HepG2 (cell line): ENCODE results near the gene SEPTIN10. TPM values are rescaled to one million over a fixed set of nuclear protein-coding genes. Genes with fewer than 3 reads are reported as not detected.

ENCODE experiments used
- CBX5 ChIP-seq: sonication (generic); formaldehyde crosslinking; IDR thresholded peaks from 2 replicates; pipeline ENCODE4 v1.4.0; 2020; ENCODE audit warnings: missing genetic modification reagents, borderline replicate concordance
- CTCF ChIP-seq: sonication (generic); formaldehyde crosslinking; IDR thresholded peaks from 2 replicates; pipeline ENCODE4 v1.5.0; 2020; ENCODE audit warnings: mild to moderate bottlenecking, missing genetic modification reagents, moderate library complexity
- ETV5 ChIP-seq: IDR thresholded peaks from 2 replicates; pipeline ENCODE4 v1.6.1; 2018; ENCODE audit warnings: missing biosample characterization, missing genetic modification reagents, inconsistent platforms, borderline replicate concordance
- GMEB2 ChIP-seq: IDR thresholded peaks from 2 replicates; pipeline ENCODE4 v1.6.1; 2016; ENCODE audit warnings: missing biosample characterization, missing genetic modification reagents, low read depth
- KDM5B ChIP-seq: sonication (generic); formaldehyde crosslinking; IDR thresholded peaks from 2 replicates; pipeline ENCODE4 v1.4.0; 2020; ENCODE audit warnings: missing genetic modification reagents, mild to moderate bottlenecking, borderline replicate concordance
- KDM6A ChIP-seq: IDR thresholded peaks from 2 replicates; pipeline ENCODE4 v1.6.1; 2016; ENCODE audit warnings: low read depth
- LBX2 ChIP-seq: sonication (generic); formaldehyde crosslinking; IDR thresholded peaks from 2 replicates; pipeline ENCODE4 v1.5.0; 2020; ENCODE audit warnings: missing genetic modification reagents, mild to moderate bottlenecking, borderline replicate concordance
- MTA3 ChIP-seq: sonication (generic); formaldehyde crosslinking; IDR thresholded peaks from 2 replicates; pipeline ENCODE4 v1.4.0; 2020; ENCODE audit warnings: missing genetic modification reagents
- NCOR1 ChIP-seq: fragments of 200-600 bp; sonication (generic); IDR thresholded peaks from 2 replicates; pipeline ENCODE4 v1.7.0; 2017; ENCODE audit warnings: antibody characterized with exemption, low read length, borderline replicate concordance
- SIN3B ChIP-seq: fragments of 150-350 bp; IDR thresholded peaks from 2 replicates; pipeline ENCODE4 v1.6.1; 2014; ENCODE audit warnings: low read length
- SKI ChIP-seq: fragments of 450-650 bp; IDR thresholded peaks from one replicate; pipeline ENCODE4 v1.6.1; 2018; ENCODE audit warnings: mild to moderate bottlenecking; ENCODE audit not compliant: partially characterized antibody
- SUZ12 ChIP-seq: fragments of 150-350 bp; IDR thresholded peaks from 2 replicates; pipeline ENCODE4 v1.6.1; 2014; ENCODE audit warnings: low read depth, low read length
- TBX3 ChIP-seq: fragments of 450-650 bp; IDR thresholded peaks from 2 replicates; pipeline ENCODE4 v1.6.1; 2017; ENCODE audit warnings: antibody characterized with exemption, mild to moderate bottlenecking, inconsistent platforms, borderline replicate concordance
- TMF1 ChIP-seq: sonication (generic); formaldehyde crosslinking; IDR thresholded peaks from 2 replicates; pipeline ENCODE4 v1.8.1; 2022; ENCODE audit warnings: low read depth, missing genetic modification reagents
- XBP1 ChIP-seq: sonication (generic); formaldehyde crosslinking; IDR thresholded peaks from 2 replicates; pipeline ENCODE4 v1.5.0; 2020; ENCODE audit warnings: missing genetic modification reagents
- ZNF12 ChIP-seq: sonication (generic); formaldehyde crosslinking; IDR thresholded peaks from 2 replicates; pipeline ENCODE4 v1.5.0; 2020; ENCODE audit warnings: missing genetic modification reagents
- ZNF20 ChIP-seq: sonication (generic); formaldehyde crosslinking; IDR thresholded peaks from 2 replicates; pipeline ENCODE4 v1.4.0; 2020; ENCODE audit warnings: mild to moderate bottlenecking, moderate library complexity, missing genetic modification reagents
- polyA plus RNA-seq, 8 experiments: library from polyadenylated mRNA; depleted of rRNA in 3 of 8; stranded (reverse) in 7 of 8; unstranded in 1 of 8; fragments of >200 nt; fragmentation: Illumina TruSeq in 4 of 8; extraction: Trizol in 4 of 8; gene quantifications; 2 replicates each; pipeline versions ENCODE4 v1.2.1 to v1.2.3, GENCODE V29; 2011 to 2016; ENCODE audit warnings: low read depth in 4 of 8, missing spikeins in 1 of 8, mixed read lengths in 1 of 8; ENCODE audit not compliant: insufficient read depth in 1 of 8
- total RNA-seq, 5 experiments: library from RNA; depleted of rRNA; stranded (reverse); fragments of >200 nt; fragmentation: Illumina TruSeq; extraction: Trizol; gene quantifications; 2 replicates each; pipeline ENCODE4 v1.2.3, GENCODE V29; 2016; ENCODE audit warnings: low read depth in 1 of 5
- TF ChIP-seq, protein P1 (sequence below): sonication (generic); formaldehyde crosslinking; conservative IDR thresholded peaks from 2 replicates; pipeline ENCODE4 v1.8.0; 2022; ENCODE audit warnings: mild to moderate bottlenecking, moderate library complexity, missing genetic modification reagents
- TF ChIP-seq, protein P2 (sequence below): sonication (generic); formaldehyde crosslinking; IDR thresholded peaks from 2 replicates; pipeline ENCODE4 v1.5.0; 2020; ENCODE audit warnings: missing genetic modification reagents
- TF ChIP-seq, protein P3 (sequence below): sonication (generic); formaldehyde crosslinking; IDR thresholded peaks from 2 replicates; pipeline ENCODE4 v1.4.0; 2020; ENCODE audit warnings: missing genetic modification reagents

Gene SEPTIN10
- total and polyA plus RNA-seq, 2 of the 13 experiments (the other 11 are each of a cell fraction or from before 2014, with no cell fraction given), result 45.8 to 67.5 TPM

DNA sequence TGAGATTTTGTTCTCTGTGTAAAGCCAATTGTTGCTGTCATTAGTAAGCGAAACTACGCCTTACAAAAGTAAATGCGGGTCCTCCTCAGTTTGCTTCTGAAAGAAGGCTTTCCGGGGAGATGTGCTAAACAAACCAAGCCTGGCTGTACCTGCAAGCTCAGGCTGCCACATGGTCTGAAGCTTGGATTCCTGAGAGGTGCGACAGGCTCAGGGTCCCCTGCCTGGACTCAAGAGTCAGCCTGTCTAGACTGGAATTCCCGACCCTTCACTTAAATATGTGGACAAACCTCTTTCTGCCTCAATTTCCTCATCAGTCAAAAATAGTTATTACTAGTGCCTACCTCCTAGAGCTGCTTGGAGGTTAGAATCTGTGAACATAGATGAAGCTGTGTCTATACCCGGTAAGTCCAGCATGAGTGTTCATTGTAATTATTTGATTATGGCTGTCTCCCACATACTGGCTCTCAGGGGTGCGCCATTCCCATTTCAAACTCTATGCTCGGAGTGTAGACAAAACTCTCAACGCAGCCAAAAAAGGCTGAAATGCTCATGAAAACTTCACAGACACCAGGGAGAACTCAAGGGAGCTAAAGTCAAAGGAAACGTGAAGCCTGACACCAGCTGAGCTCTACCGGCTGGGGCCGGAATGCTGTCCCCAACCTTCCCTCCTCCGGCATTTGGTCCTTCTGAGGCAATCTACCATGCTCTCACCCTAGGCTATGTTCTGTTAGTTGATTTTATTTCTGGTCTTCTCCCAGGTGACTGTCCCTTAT is 31.8 kb upstream of the SEPTIN10 start (continued):
- TF ChIP-seq KDM6A (CRISPR knock-in tag), result peak; percentile 30
- TF ChIP-seq GMEB2, result no peak
- TF ChIP-seq, protein P1, sequence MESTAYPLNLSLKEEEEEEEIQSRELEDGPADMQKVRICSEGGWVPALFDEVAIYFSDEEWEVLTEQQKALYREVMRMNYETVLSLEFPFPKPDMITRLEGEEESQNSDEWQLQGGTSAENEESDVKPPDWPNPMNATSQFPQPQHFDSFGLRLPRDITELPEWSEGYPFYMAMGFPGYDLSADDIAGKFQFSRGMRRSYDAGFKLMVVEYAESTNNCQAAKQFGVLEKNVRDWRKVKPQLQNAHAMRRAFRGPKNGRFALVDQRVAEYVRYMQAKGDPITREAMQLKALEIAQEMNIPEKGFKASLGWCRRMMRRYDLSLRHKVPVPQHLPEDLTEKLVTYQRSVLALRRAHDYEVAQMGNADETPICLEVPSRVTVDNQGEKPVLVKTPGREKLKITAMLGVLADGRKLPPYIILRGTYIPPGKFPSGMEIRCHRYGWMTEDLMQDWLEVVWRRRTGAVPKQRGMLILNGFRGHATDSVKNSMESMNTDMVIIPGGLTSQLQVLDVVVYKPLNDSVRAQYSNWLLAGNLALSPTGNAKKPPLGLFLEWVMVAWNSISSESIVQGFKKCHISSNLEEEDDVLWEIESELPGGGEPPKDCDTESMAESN (CRISPR knock-in tag), result no peak; the same call in 1 of the 2 replicates
- TF ChIP-seq KDM5B (CRISPR knock-in tag), result peak; percentile 76
- no peak for TF ChIP-seq ZNF12 (CRISPR knock-in tag)
- TF ChIP-seq LBX2 (CRISPR knock-in tag), result peak; percentile 7; the same call in 1 of the 2 replicates
- TF ChIP-seq TBX3, result no peak
- TF ChIP-seq MTA3, result no peak
- TF ChIP-seq, protein P2, sequence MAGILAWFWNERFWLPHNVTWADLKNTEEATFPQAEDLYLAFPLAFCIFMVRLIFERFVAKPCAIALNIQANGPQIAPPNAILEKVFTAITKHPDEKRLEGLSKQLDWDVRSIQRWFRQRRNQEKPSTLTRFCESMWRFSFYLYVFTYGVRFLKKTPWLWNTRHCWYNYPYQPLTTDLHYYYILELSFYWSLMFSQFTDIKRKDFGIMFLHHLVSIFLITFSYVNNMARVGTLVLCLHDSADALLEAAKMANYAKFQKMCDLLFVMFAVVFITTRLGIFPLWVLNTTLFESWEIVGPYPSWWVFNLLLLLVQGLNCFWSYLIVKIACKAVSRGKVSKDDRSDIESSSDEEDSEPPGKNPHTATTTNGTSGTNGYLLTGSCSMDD (CRISPR knock-in tag), result no peak
- TF ChIP-seq TMF1 (CRISPR knock-in tag), result no peak
- no peak for TF ChIP-seq CBX5
- TF ChIP-seq, protein P3, sequence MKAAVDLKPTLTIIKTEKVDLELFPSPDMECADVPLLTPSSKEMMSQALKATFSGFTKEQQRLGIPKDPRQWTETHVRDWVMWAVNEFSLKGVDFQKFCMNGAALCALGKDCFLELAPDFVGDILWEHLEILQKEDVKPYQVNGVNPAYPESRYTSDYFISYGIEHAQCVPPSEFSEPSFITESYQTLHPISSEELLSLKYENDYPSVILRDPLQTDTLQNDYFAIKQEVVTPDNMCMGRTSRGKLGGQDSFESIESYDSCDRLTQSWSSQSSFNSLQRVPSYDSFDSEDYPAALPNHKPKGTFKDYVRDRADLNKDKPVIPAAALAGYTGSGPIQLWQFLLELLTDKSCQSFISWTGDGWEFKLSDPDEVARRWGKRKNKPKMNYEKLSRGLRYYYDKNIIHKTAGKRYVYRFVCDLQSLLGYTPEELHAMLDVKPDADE (CRISPR knock-in tag), result no peak
- TF ChIP-seq NCOR1, result no peak
- TF ChIP-seq SUZ12, result no peak
- no peak; the same call in 1 of the 2 replicates for TF ChIP-seq ZNF20 (CRISPR knock-in tag)
- no peak for TF ChIP-seq ETV5
- peak; percentile 80 for TF ChIP-seq SKI
- TF ChIP-seq CTCF (CRISPR knock-in tag), result no peak
- no peak for TF ChIP-seq SIN3B
- no peak for TF ChIP-seq XBP1 (CRISPR knock-in tag)
